IPS-20b (cell line): ENCODE measurements around the gene MARCKS.

Experiments used
- H3K27ac ChIP-seq: one replicate; pipeline ENCODE4 v1.5.1; 2013; ENCODE audit warnings: low read length
- H3K27me3 ChIP-seq: 2 replicates; pipeline ENCODE4 v1.6.1; 2013; ENCODE audit warnings: mild to moderate bottlenecking, low read length, inconsistent platforms; ENCODE audit not compliant: insufficient read depth
- H3K36me3 ChIP-seq: 2 replicates; pipeline ENCODE4 v1.6.1; 2013; ENCODE audit warnings: low read depth, mild to moderate bottlenecking, inconsistent platforms, low read length, moderate library complexity; ENCODE audit not compliant: insufficient read depth
- H3K4me1 ChIP-seq: 2 replicates; pipeline ENCODE4 v1.6.1; 2013; ENCODE audit warnings: mild to moderate bottlenecking, control low read depth, inconsistent platforms, low read length, moderate library complexity; ENCODE audit not compliant: insufficient read depth
- H3K4me3 ChIP-seq: 2 replicates; pipeline ENCODE4 v1.5.1; 2013; ENCODE audit warnings: mild to moderate bottlenecking, low read length, inconsistent platforms
- H3K9ac ChIP-seq: 2 replicates; pipeline ENCODE4 v1.6.1; 2013; ENCODE audit warnings: low read depth, mild to moderate bottlenecking, inconsistent platforms, low read length, moderate library complexity
- H3K9me3 ChIP-seq: 2 replicates; pipeline ENCODE4 v1.6.1; 2013; ENCODE audit warnings: mild to moderate bottlenecking, low read depth, low read length, inconsistent platforms; ENCODE audit not compliant: insufficient read depth

The MARCKS gene

GRCh38 chr6:113871975-113872374, 14.8 kb downstream of the MARCKS start:
- no peaks in the 10 kb centered on the region for H3K27me3 ChIP-seq
- H3K4me3 ChIP-seq = no peak overlapping the region
- no peak overlapping the region for H3K27ac ChIP-seq
- no peaks in the 10 kb centered on the region for H3K9me3 ChIP-seq
- H3K36me3 ChIP-seq = no peaks in the 10 kb centered on the region
- H3K4me1 ChIP-seq = 0 out of 2 replicates have a peak, but pooled peaks cover 3% of the 10 kb centered on the region
- no peak overlapping the region for H3K9ac ChIP-seq

DNA sequence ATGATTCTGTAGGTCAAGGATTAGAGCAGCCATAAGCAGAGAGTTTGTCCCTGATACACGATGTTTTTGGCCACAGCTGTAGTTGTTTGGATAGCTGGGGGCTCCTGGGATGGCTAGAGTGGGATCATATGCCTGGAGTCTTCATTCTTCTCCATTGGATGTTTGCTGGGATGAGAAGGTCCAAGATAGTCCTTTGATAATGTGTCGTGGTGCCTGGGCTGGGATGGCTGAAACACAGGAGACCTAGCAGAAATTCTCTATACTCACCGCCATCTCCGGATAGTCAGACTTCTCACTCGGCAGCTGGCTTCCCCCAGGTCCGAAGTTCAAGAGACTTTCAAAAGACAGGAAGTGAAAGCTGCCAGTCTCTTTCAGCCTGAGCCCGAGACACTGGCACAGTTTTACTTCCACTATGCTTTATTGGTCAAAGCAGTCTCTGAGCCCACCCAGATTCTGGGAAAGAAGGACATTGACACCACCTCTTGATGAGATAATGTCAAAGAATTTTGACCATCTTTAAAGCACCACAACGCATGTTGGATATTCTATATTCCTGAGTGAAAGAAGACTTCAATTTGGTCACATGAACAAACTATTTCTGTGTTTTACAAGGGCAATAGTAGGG, 16.0 kb downstream of the MARCKS start:
- Histone ChIP-seq H3K9me3 (no peaks in the 10 kb centered on the region), H3K27ac (no peak overlapping the region), H3K36me3 (no peaks in the 10 kb centered on the region), H3K4me1 (0 out of 2 replicates have a peak, but pooled peaks cover 3% of the 10 kb centered on the region), H3K9ac (no peak overlapping the region), H3K27me3 (no peaks in the 10 kb centered on the region), H3K4me3 (no peak overlapping the region)

- Histone ChIP-seq H3K9ac (no peak overlapping the region), H3K27ac (no peak overlapping the region), H3K4me1 (0 out of 2 replicates have a peak, but pooled peaks cover 3% of the 10 kb centered on the region), H3K36me3 (no peaks in the 10 kb centered on the region), H3K9me3 (no peaks in the 10 kb centered on the region), H3K4me3 (no peak overlapping the region), H3K27me3 (no peaks in the 10 kb centered on the region)
Measured at GRCh38 chr6:113875470-113875869, 18.3 kb downstream of the MARCKS start.

GRCh38 chr6:113876695-113877094, 19.6 kb downstream of the MARCKS start:
- H3K27me3 ChIP-seq = no peaks in the 10 kb centered on the region
- H3K9me3 ChIP-seq = no peaks in the 10 kb centered on the region
- H3K9ac ChIP-seq = no peak overlapping the region
- H3K36me3 ChIP-seq = no peaks in the 10 kb centered on the region
- no peak overlapping the region for H3K27ac ChIP-seq
- no peak overlapping the region for H3K4me3 ChIP-seq
- 0 out of 2 replicates have a peak, but pooled peaks cover 3% of the 10 kb centered on the region for H3K4me1 ChIP-seq

DNA sequence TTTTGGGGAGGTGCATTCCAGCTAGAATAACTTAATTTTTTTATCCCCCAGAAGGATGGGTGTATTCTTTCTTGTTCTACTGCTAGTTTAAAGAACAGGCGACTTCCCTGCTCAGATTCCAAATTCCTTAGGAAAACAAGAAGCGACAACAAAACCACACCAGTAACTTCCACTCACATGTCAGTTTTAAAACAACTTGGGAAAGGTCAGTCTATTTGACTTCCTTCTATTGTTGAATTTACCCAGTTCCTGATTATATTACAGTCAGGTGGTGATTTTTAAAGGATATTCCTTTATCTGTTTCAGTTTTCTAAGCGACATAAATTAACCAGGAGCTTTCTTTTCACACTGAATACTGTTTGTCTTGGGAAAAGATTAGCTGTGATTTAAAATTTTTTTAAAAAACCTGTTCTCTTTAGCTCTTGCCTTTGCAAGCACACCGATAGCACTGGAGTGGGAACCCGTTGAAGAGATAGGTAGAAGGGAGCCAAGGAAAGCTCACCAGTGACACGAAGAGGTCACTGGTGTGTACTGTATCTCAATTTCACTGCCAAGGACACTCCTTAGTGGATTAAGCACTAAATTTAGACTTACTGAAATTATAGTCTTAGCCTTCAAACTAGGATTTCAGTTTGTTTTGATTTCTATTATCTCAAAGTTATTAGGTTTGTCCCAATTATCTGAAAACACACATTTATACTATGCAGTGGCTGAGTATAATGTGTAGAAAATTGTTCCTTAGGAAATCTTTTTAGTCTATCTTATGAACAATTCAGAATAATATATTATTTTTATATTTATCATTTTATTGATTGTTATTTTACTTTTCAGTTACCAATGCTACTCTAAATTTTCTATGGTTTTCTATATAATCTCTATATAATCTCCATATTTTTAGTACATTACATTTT, 22.3 kb downstream of the MARCKS start:
- H3K9ac ChIP-seq = no peak overlapping the region
- H3K4me3 ChIP-seq = no peak overlapping the region
- H3K27me3 ChIP-seq = no peaks in the 10 kb centered on the region
- no peak overlapping the region for H3K27ac ChIP-seq
- no peaks in the 10 kb centered on the region for H3K36me3 ChIP-seq
- H3K4me1 ChIP-seq = 0 out of 2 replicates have a peak, but pooled peaks cover 3% of the 10 kb centered on the region
- H3K9me3 ChIP-seq = no peaks in the 10 kb centered on the region

GRCh38 chr6:113881478-113881980, 24.4 kb downstream of the MARCKS start:
- Histone ChIP-seq H3K9ac (no peak overlapping the region), H3K9me3 (no peaks in the 10 kb centered on the region), H3K4me3 (no peak overlapping the region), H3K4me1 (no peaks in the 10 kb centered on the region), H3K36me3 (no peaks in the 10 kb centered on the region), H3K27ac (no peak overlapping the region), H3K27me3 (no peaks in the 10 kb centered on the region)

DNA sequence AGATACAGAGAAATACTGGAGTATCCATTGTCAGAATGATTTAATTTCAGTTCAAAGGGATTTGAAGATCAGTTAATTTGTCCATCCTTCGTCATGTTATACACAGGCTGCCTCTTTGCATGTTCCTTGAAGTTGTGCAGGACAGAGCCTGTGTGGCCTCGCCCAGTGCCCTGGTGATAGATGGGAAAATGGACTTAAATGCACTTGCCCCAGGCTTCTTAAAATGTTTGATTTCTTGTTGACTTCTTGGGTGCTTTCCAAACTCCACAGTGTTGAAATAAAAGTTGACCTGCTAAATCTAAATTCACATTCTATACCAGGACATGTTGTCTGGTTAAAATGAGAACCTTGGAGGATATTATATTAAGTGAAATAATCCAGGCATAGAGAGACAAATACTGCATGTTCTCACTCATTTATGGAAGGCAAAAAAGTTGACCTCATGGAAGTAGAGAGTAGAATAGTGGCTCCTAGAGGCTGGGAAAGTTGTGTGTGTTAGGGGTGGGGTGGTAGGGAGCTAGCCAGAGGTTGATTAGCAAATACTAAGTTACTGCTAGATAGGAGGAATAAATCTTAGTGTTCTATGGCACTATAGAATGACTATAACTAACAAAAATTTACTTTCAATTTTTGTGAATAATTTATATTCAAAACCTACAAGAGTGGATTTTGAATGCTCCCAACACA, 25.3 kb downstream of the MARCKS start:
- no peaks in the 10 kb centered on the region for H3K4me1 ChIP-seq
- H3K27me3 ChIP-seq = no peaks in the 10 kb centered on the region
- no peaks in the 10 kb centered on the region for H3K9me3 ChIP-seq
- no peak overlapping the region for H3K9ac ChIP-seq
- no peak overlapping the region for H3K4me3 ChIP-seq
- no peaks in the 10 kb centered on the region for H3K36me3 ChIP-seq
- no peak overlapping the region for H3K27ac ChIP-seq

DNA sequence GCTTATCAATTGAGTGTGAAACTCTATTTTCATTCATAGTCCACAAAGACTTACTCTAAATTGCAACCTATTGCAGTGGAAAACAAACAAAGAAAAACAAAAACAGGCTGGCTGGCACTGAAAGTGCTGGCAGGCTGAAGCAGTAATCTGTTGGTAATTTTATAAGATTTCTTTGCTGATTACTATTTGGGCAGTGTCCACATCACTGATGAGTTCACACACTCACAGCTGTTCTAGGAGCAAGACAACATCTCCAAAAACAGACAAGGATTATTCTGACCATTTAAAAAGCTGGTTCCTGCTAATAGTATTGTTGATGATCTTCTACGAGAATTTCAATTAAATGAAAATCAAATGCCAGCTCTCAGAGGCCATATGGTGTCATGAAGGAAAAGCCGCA, 26.9 kb downstream of the MARCKS start:
- Histone ChIP-seq H3K9me3 (no peaks in the 10 kb centered on the region), H3K27ac (no peak overlapping the region), H3K4me1 (no peaks in the 10 kb centered on the region), H3K27me3 (no peaks in the 10 kb centered on the region), H3K36me3 (no peaks in the 10 kb centered on the region), H3K4me3 (no peak overlapping the region), H3K9ac (no peak overlapping the region)

DNA sequence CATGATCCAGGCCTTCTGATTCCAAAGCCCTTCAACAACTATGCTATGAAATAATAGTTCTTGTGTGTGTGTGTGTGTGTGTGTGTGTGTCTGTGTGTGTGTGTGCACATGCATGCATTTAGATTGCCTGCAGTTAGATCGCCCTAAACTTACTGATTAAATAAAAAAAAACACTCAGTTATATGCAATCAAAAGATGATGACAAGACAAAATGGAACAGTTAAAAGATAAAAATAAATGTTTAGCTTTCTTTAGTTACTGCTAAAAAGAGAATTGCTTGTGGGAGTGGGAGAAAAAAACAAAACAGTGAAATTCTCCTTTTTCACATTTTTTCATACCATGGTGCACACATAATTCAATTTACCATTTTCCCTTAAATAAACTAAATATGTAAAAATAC, 29.4 kb downstream of the MARCKS start:
- Histone ChIP-seq H3K36me3 (no peaks in the 10 kb centered on the region), H3K4me3 (no peak overlapping the region), H3K27me3 (no peaks in the 10 kb centered on the region), H3K9ac (no peak overlapping the region), H3K9me3 (no peaks in the 10 kb centered on the region), H3K4me1 (no peaks in the 10 kb centered on the region), H3K27ac (no peak overlapping the region)

DNA sequence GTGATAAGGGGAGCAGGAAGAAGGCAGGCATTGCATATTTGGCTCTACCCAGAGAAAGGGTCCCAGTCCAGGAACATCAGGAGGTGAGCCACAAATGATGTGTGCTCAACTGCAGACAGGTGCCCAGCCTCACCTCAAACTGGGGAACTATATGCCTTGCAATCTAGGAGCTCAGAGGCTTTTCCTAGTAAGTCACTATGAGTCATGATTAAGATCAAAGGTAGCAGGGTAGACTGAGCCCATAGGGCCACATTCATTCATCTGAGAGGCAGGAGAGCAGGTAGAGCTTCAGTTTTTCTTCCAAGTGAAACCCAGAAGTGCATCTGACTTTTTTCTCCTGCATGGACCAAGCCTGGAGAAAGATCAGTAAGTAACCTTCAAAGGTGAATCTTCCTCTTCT, 31.3 kb downstream of the MARCKS start:
- Histone ChIP-seq H3K36me3 (no peaks in the 10 kb centered on the region), H3K9ac (no peak overlapping the region), H3K27ac (no peak overlapping the region), H3K27me3 (no peaks in the 10 kb centered on the region), H3K9me3 (no peaks in the 10 kb centered on the region), H3K4me3 (no peak overlapping the region), H3K4me1 (no peaks in the 10 kb centered on the region)

DNA sequence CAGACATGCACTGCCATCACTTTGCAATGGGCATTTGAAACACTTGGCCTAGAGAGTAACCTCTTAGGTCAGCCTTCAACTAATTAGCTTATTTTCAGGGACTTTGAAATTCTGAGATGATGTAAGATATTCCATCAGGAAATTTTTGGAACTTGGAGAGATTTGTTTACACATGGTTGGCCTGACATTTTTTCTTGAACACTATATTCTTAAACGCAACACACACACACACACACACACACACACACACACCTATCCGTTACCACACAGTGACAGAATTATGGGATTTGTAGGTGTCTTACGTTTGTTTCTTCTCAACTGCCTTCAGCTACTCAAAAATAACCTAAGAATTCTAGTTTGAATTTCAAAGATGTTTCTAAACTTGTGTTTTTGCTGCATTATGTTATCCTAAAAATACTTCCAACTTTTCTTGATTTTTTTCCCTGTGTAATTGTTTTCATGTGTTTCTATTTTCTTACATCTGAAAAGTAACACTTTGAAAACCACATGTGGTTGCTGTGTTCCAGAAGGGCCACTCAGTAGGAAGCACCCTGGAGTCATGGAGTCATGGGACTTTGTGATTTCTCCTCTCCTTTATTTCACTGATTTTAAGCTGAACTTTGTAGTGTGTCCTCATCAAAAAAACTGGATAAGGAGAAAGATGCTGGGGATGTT, 31.9 kb downstream of the MARCKS start:
- H3K9me3 ChIP-seq = no peaks in the 10 kb centered on the region
- H3K4me3 ChIP-seq = no peak overlapping the region
- no peaks in the 10 kb centered on the region for H3K27me3 ChIP-seq
- H3K27ac ChIP-seq = no peak overlapping the region
- H3K36me3 ChIP-seq = no peaks in the 10 kb centered on the region
- no peaks in the 10 kb centered on the region; the same call in 1 of the 2 replicates for H3K4me1 ChIP-seq
- no peak overlapping the region for H3K9ac ChIP-seq
